Panc1 (cell line): Measurements from ENCODE around the gene METTL24. TPM values are rescaled to one million over a fixed set of nuclear protein-coding genes. Genes with fewer than 3 reads are reported as not detected.

Experiments used
- ATAC-seq: fragments of 200-7000 bp; cut with Tn5 transposase; 2 replicates; pipeline ENCODE4 v1.9.1; 2020; ENCODE audit warnings: mild to moderate bottlenecking, moderate library complexity
- BruUV-seq: library from RNA; stranded (reverse); fragments of 400-500 nt; replicated peaks from 2 replicates; lab custom pipeline; 2021; lab: Mats Ljungman, UMichigan
- CTCF ChIA-PET: fragments of 300-600 bp; sonication (Branson Sonifier 250); formaldehyde crosslinking; loops from one replicate; lab custom pipeline; 2022; ENCODE audit warnings: antibody characterized with exemption; lab: Charles Lee
- POLR2A ChIA-PET: fragments of 300-600 bp; sonication (Branson Sonifier 250); formaldehyde crosslinking; loops from one replicate; lab custom pipeline; 2022; ENCODE audit warnings: antibody characterized with exemption; lab: Charles Lee
- DNase-seq: peaks from one replicate; pipeline ENCODE4 v3.0.0-alpha.2; 2010; ENCODE audit warnings: low read depth, low spot score
- H3K27ac ChIP-seq: 2 replicates; pipeline ENCODE4 v1.5.1; 2011; ENCODE audit warnings: mild to moderate bottlenecking, low read length, inconsistent platforms
- H3K27me3 ChIP-seq: fragments of 200-500 bp; sonication (Bioruptor generic); 2 replicates; pipeline ENCODE4 v1.6.0; 2014; ENCODE audit warnings: low read length, inconsistent platforms; ENCODE audit not compliant: control insufficient read depth, insufficient read depth
- H3K36me3 ChIP-seq: fragments of 200-500 bp; sonication (Bioruptor generic); 2 replicates; pipeline ENCODE4 v1.5.1; 2014; ENCODE audit warnings: inconsistent platforms, mild to moderate bottlenecking, low read length, moderate library complexity; ENCODE audit not compliant: control insufficient read depth, insufficient read depth
- H3K4me1 ChIP-seq: 2 replicates; pipeline ENCODE4 v1.5.1; 2011; ENCODE audit warnings: inconsistent platforms, mild to moderate bottlenecking, low read length, moderate library complexity; ENCODE audit not compliant: control insufficient read depth, insufficient read depth
- H3K4me3 ChIP-seq, 2 experiments: 2 replicates each; pipeline ENCODE4 v1.5.1; 2011 to 2012; ENCODE audit warnings: low read depth in 2 of 2, low read length in 2 of 2, mild to moderate bottlenecking in 2 of 2, inconsistent platforms in 1 of 2, moderate library complexity in 1 of 2
- H3K9me3 ChIP-seq: fragments of 200-500 bp; sonication (Bioruptor generic); 2 replicates; pipeline ENCODE4 v1.5.1; 2014; ENCODE audit warnings: low read depth, mild to moderate bottlenecking, inconsistent platforms, low read length, moderate library complexity; ENCODE audit not compliant: control insufficient read depth, insufficient read depth
- CTCF ChIP-seq: fragments of 450-650 bp; IDR thresholded peaks from 2 replicates; pipeline ENCODE4 v1.5.1; 2017; ENCODE audit warnings: mild to moderate bottlenecking
- POLR2AphosphoS5 ChIP-seq: IDR thresholded peaks from 2 replicates; pipeline ENCODE4 v1.6.1; 2012; ENCODE audit warnings: mild to moderate bottlenecking, low read depth, low read length, moderate library complexity
- REST ChIP-seq, 2 experiments: IDR thresholded peaks; 2 replicates each; pipeline ENCODE4 v1.6.1; 2011 to 2012; ENCODE audit warnings: low read depth in 2 of 2, control low read depth in 1 of 2, low read length in 1 of 2, mild to moderate bottlenecking in 1 of 2, moderate library complexity in 1 of 2; ENCODE audit not compliant: insufficient read depth in 1 of 2
- SIN3A ChIP-seq: IDR thresholded peaks from 2 replicates; pipeline ENCODE4 v1.6.1; 2012; ENCODE audit warnings: low read depth, mild to moderate bottlenecking, low read length, moderate library complexity, borderline replicate concordance; ENCODE audit not compliant: insufficient read depth
- TCF7L2 ChIP-seq: IDR thresholded peaks from 2 replicates; pipeline ENCODE4 v1.6.1; 2011; ENCODE audit warnings: mild to moderate bottlenecking, low read depth, low read length, inconsistent platforms
- in situ Hi-C: cut with HindIII; loops from 2 replicates; pipeline ENCODE4 v1.10.0; 2016; ENCODE audit warnings: low sequenced_read_pairs, low pct_unique_long_range_greater_than_20kb
- intact Hi-C: fragments of 100-400 bp; cut with micrococcal nuclease; formaldehyde crosslinking; loops from one replicate; pipeline ENCODE4 v1.10.0; 2022; ENCODE audit not compliant: unreplicated experiment
- total RNA-seq: library from RNA; stranded (reverse); gene quantifications from one replicate; pipeline ENCODE4 v1.2.1, GENCODE V29; 2021; ENCODE audit not compliant: unreplicated experiment

METTL24 gene
- total RNA-seq, 1 experiment from 2014 or later: not detected

- intact Hi-C loops (no loop called here), in situ Hi-C loops (no loop called here)
- H3K4me1 ChIP-seq: no peaks in the 10 kb centered on the region
- ChIA-PET POLR2A (no interaction called here), CTCF (no interaction called here)
- no peaks in the 10 kb centered on the region for H3K9me3 ChIP-seq
- no peak overlapping the region for H3K27ac ChIP-seq
- ATAC-seq (no peak), DNase-seq (no peak)
- BruUV-seq: no TSS peak
- H3K4me3 ChIP-seq: no peak overlapping the region
- no peaks in the 10 kb centered on the region for H3K27me3 ChIP-seq
- H3K36me3 ChIP-seq: peaks cover 6% of the 10 kb centered on the region
- no peak for TF ChIP-seq CTCF
- TF ChIP-seq POLR2AphosphoS5: no peak
- TF ChIP-seq SIN3A: no peak
- TF ChIP-seq REST (IDR thresholded peaks at IDR 0.05; ENCODE audit: insufficient read depth in 1 of 2, low read depth in 2 of 2, low read length in 1 of 2): no peak
- TF ChIP-seq TCF7L2: no peak
These were observed 162.5 kb downstream of the METTL24 start for GRCh38 chr6:110195639-110196038.

Other genes starting within 250 kb of the METTL24 start
- gene WASF1, start 178.7 kb downstream of the METTL24 start, total RNA-seq: 63.9 TPM
- 37.0 TPM for gene CDC40, start 177.9 kb downstream of the METTL24 start, total RNA-seq
- gene DDO, start 57.2 kb upstream of the METTL24 start, total RNA-seq: 0.39 TPM
- gene SLC22A16, start 118.3 kb upstream of the METTL24 start, total RNA-seq: not detected